Vagina (tissue), 2 donors: ENCODE data around the gene STK10. TPM values are rescaled to one million over a fixed set of nuclear protein-coding genes. Genes with fewer than 3 reads are reported as not detected.
"Not testable (repeated sequence)": the region's sequence is repeated elsewhere in the genome, so short reads cannot be mapped to it uniquely, and the experiment has no call there.

Experiments
- DNase-seq, 2 donors: peaks; one replicate each; pipeline ENCODE4 v3.0.0-alpha.2; 2017; ENCODE audit errors: extremely low spot score in 2 of 2
- H3K27ac ChIP-seq: fragments of 200-600 bp; sonication (generic); one replicate; pipeline ENCODE4 v1.5.1; 2019
- H3K27me3 ChIP-seq: fragments of 200-600 bp; sonication (generic); one replicate; pipeline ENCODE4 v1.5.1; 2019
- H3K36me3 ChIP-seq, 2 donors: fragments of 200-600 bp; sonication (generic); one replicate each; pipeline ENCODE4 v1.5.1; 2017 to 2019
- H3K4me1 ChIP-seq: fragments of 200-600 bp; sonication (generic); one replicate; pipeline ENCODE4 v1.5.1; 2019
- H3K4me3 ChIP-seq, 2 donors: fragments of 200-600 bp; sonication (generic); 1 replicate in 1 of 2; 2 replicates in 1 of 2; pipeline ENCODE4 v1.5.1; 2016 to 2019
- H3K9me3 ChIP-seq: fragments of 200-600 bp; sonication (generic); one replicate; pipeline ENCODE4 v1.5.1; 2019
- CTCF ChIP-seq, 3 experiments: fragments of 450-650 bp in 2 of 3; fragments of 200-600 bp in 1 of 3; sonication (generic) in 1 of 3; IDR thresholded peaks; one replicate each; pipeline ENCODE4 v1.5.1; 2017 to 2019; ENCODE audit warnings: antibody characterized with exemption in 3 of 3, mild to moderate bottlenecking in 2 of 3, moderate library complexity in 2 of 3
- POLR2A ChIP-seq, 2 donors: fragments of 450-650 bp; IDR thresholded peaks; one replicate each; pipeline ENCODE4 v1.6.1; 2017; ENCODE audit warnings: antibody characterized with exemption in 2 of 2, mild to moderate bottlenecking in 2 of 2, moderate library complexity in 2 of 2
- POLR2AphosphoS5 ChIP-seq, 2 donors: sonication (generic); formaldehyde crosslinking; IDR thresholded peaks; one replicate each; pipeline ENCODE4 v1.9.0; 2017; ENCODE audit warnings: antibody characterized with exemption in 2 of 2, mild to moderate bottlenecking in 2 of 2, low read depth in 1 of 2; ENCODE audit not compliant: insufficient read depth in 1 of 2
- intact Hi-C: fragments of 100-400 bp; cut with DNase I; formaldehyde crosslinking; loops from one replicate; pipeline ENCODE4 v1.15.1; 2023
- total RNA-seq: library from RNA; depleted of rRNA; stranded (reverse); fragments of >200 nt; gene quantifications from one replicate; pipeline ENCODE4 v1.2.3, GENCODE V29; 2016

The STK10 gene
- total RNA-seq, 1 donor from 2014 or later = 33.9 TPM

GRCh38 chr5:172153695-172154094 lies 34.3 kb downstream of the STK10 start:
- peaks cover 0 to 6% of the 10 kb centered on the region in 2 donors for H3K36me3 ChIP-seq
- intact Hi-C loops = no loop called here
- no peaks in the 10 kb centered on the region for H3K27me3 ChIP-seq
- H3K4me1 ChIP-seq = no peaks in the 10 kb centered on the region
- TF ChIP-seq CTCF (IDR thresholded peaks at IDR 0.05) (no peak), POLR2A (IDR thresholded peaks at IDR 0.05) (no peak), POLR2AphosphoS5 (IDR thresholded peaks at IDR 0.05; ENCODE audit: insufficient read depth in 1 of 2, low read depth in 1 of 2) (no peak)
- DNase-seq = no peak
- H3K9me3 ChIP-seq = no peaks in the 10 kb centered on the region
- H3K27ac ChIP-seq = no peak overlapping the region
- H3K4me3 ChIP-seq = no peak overlapping the region

- no peak for DNase-seq
- no peaks in the 10 kb centered on the region for H3K27me3 ChIP-seq
- TF ChIP-seq POLR2AphosphoS5 (IDR thresholded peaks at IDR 0.05; ENCODE audit: insufficient read depth in 1 of 2, low read depth in 1 of 2) (no peak), POLR2A (IDR thresholded peaks at IDR 0.05) (no peak), CTCF (IDR thresholded peaks at IDR 0.05) (no peak)
- H3K27ac ChIP-seq = no peak overlapping the region
- intact Hi-C loops = no loop called here
- H3K9me3 ChIP-seq = no peaks in the 10 kb centered on the region
- no peak overlapping the region for H3K4me3 ChIP-seq
- no peaks in the 10 kb centered on the region for H3K4me1 ChIP-seq
- peaks cover 0 to 6% of the 10 kb centered on the region in 2 donors for H3K36me3 ChIP-seq
These were observed 36.3 kb downstream of the STK10 start for GRCh38 chr5:172151661-172152210.

- Histone ChIP-seq H3K4me3 (no peak overlapping the region), H3K27ac (no peak overlapping the region), H3K27me3 (no peaks in the 10 kb centered on the region), H3K4me1 (no peaks in the 10 kb centered on the region), H3K9me3 (no peaks in the 10 kb centered on the region), H3K36me3 (peaks cover 0 to 6% of the 10 kb centered on the region in 2 donors)
- TF ChIP-seq CTCF (IDR thresholded peaks at IDR 0.05) (no peak), POLR2A (IDR thresholded peaks at IDR 0.05) (no peak), POLR2AphosphoS5 (IDR thresholded peaks at IDR 0.05; ENCODE audit: insufficient read depth in 1 of 2, low read depth in 1 of 2) (no peak)
- intact Hi-C loops = no loop called here
- DNase-seq = no peak
These were observed 37.3 kb downstream of the STK10 start for GRCh38 chr5:172150514-172151425.

DNA sequence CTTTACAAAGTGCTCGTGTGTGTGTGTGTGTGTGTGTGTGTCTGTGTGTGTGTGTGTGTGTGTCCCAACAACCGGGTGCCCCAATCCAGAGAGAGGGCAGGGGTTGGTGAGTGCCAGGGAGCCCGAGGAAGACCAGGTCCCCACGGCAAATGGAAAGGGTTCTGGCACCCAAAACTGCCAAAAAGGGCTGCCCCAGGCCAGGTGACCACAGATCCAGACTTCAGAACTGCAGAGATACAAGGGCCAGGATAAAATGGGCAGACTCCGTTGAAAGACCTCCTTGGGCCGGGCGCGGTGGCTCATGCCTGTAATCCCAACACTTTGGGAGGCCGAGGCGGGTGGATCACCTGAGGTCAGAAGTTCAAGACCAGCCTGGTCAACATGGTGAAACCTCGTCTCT lies 38.5 kb downstream of the STK10 start:
- H3K27ac ChIP-seq, H3K27me3 ChIP-seq, H3K4me3 ChIP-seq, DNase-seq, intact Hi-C loops, H3K9me3 ChIP-seq, H3K36me3 ChIP-seq, H3K4me1 ChIP-seq: not testable (repeated sequence)

GRCh38 chr5:172149073-172149472 lies 39.0 kb downstream of the STK10 start:
- Histone ChIP-seq H3K4me3 (no peak overlapping the region), H3K9me3 (no peaks in the 10 kb centered on the region), H3K27me3 (no peaks in the 10 kb centered on the region), H3K36me3 (no peaks in the 10 kb centered on the region), H3K4me1 (peaks cover 7% of the 10 kb centered on the region), H3K27ac (no peak overlapping the region)
- intact Hi-C loops = no loop called here
- no peak for DNase-seq
- TF ChIP-seq CTCF (IDR thresholded peaks at IDR 0.05) = no peak
- no peak for TF ChIP-seq POLR2A (IDR thresholded peaks at IDR 0.05)
- TF ChIP-seq POLR2AphosphoS5 (IDR thresholded peaks at IDR 0.05; ENCODE audit: insufficient read depth in 1 of 2, low read depth in 1 of 2) = no peak
